Neural progenitor cell (in vitro differentiated cells): ENCODE results near the gene WWOX. TPM values are rescaled to one million over a fixed set of nuclear protein-coding genes. Genes with fewer than 3 reads are reported as not detected.

Experiments
- DNase-seq: peaks from one replicate; pipeline ENCODE4 v3.0.0-alpha.2; 2016; ENCODE audit warnings: low spot score
- H2AFZ ChIP-seq: fragments of 200-600 bp; sonication (generic); replicated peaks from 2 replicates; pipeline ENCODE4 v1.6.1; 2016; ENCODE audit warnings: antibody characterized with exemption
- H3F3A ChIP-seq: fragments of 200-600 bp; sonication (generic); 2 replicates; pipeline ENCODE4 v1.6.1; 2016; ENCODE audit warnings: antibody characterized with exemption, low read depth
- H3K27ac ChIP-seq: fragments of 200-600 bp; sonication (generic); 2 replicates; pipeline ENCODE4 v1.5.1; 2016; ENCODE audit warnings: mild to moderate bottlenecking
- H3K27me3 ChIP-seq: fragments of 200-600 bp; sonication (generic); 2 replicates; pipeline ENCODE4 v1.6.1; 2016; ENCODE audit warnings: mild to moderate bottlenecking, moderate library complexity
- H3K36me3 ChIP-seq: fragments of 200-600 bp; sonication (generic); 2 replicates; pipeline ENCODE4 v1.5.1; 2016
- H3K4me1 ChIP-seq: fragments of 200-600 bp; sonication (generic); 2 replicates; pipeline ENCODE4 v1.6.1; 2016; ENCODE audit warnings: mixed run types
- H3K4me2 ChIP-seq: fragments of 200-600 bp; sonication (generic); 2 replicates; pipeline ENCODE4 v1.6.1; 2016
- H3K4me3 ChIP-seq: fragments of 200-600 bp; sonication (generic); 2 replicates; pipeline ENCODE4 v1.5.1; 2016
- H3K79me2 ChIP-seq: fragments of 200-600 bp; sonication (generic); 2 replicates; pipeline ENCODE4 v1.6.1; 2016; ENCODE audit warnings: low read depth
- H3K9ac ChIP-seq: fragments of 200-600 bp; sonication (generic); 2 replicates; pipeline ENCODE4 v1.6.1; 2016
- H3K9me3 ChIP-seq: fragments of 200-600 bp; sonication (generic); 2 replicates; pipeline ENCODE4 v1.5.1; 2016; ENCODE audit warnings: low read depth
- H4K20me1 ChIP-seq: fragments of 200-600 bp; sonication (generic); 2 replicates; pipeline ENCODE4 v1.6.1; 2016; ENCODE audit warnings: low read depth
- H3K27ac Mint-ChIP-seq: 3 replicates; pipeline ENCODE4 v1.8.0; 2021; ENCODE audit warnings: mixed read lengths
- H3K27me3 Mint-ChIP-seq: 2 replicates; pipeline ENCODE4 v1.8.0; 2022; ENCODE audit warnings: low read depth, mild to moderate bottlenecking, inconsistent platforms, moderate library complexity, mixed read lengths; ENCODE audit not compliant: insufficient read depth
- H3K36me3 Mint-ChIP-seq: 3 replicates; pipeline ENCODE4 v1.8.0; 2021; ENCODE audit warnings: mixed read lengths
- H3K4me1 Mint-ChIP-seq: 3 replicates; pipeline ENCODE4 v1.8.0; 2021; ENCODE audit warnings: mixed read lengths
- H3K4me3 Mint-ChIP-seq: 3 replicates; pipeline ENCODE4 v1.8.0; 2021; ENCODE audit warnings: mild to moderate bottlenecking, moderate library complexity, mixed read lengths
- H3K9me3 Mint-ChIP-seq: 3 replicates; pipeline ENCODE4 v1.8.0; 2020; ENCODE audit warnings: mixed read lengths
- EZH2 ChIP-seq: fragments of 200-600 bp; sonication (generic); IDR thresholded peaks from 2 replicates; pipeline ENCODE4 v1.6.1; 2017; ENCODE audit warnings: antibody characterized with exemption, mild to moderate bottlenecking, moderate library complexity
- EZH2phosphoT487 ChIP-seq: fragments of 200-600 bp; sonication (generic); IDR thresholded peaks from 2 replicates; pipeline ENCODE4 v1.6.1; 2017; ENCODE audit warnings: antibody characterized with exemption
- total RNA-seq: library from RNA; depleted of rRNA; stranded (reverse); fragments of >200 nt; gene quantifications from 2 replicates; pipeline ENCODE4 v1.2.3, GENCODE V29; 2015; ENCODE audit warnings: low replicate concordance
- TF ChIP-seq, protein P1 (sequence below): fragments of 200-600 bp; sonication (generic); IDR thresholded peaks from 2 replicates; pipeline ENCODE4 v1.5.1; 2017; ENCODE audit warnings: antibody characterized with exemption, mild to moderate bottlenecking

Gene WWOX
- total RNA-seq, 1 donor from 2014 or later: 63.7 TPM

DNA sequence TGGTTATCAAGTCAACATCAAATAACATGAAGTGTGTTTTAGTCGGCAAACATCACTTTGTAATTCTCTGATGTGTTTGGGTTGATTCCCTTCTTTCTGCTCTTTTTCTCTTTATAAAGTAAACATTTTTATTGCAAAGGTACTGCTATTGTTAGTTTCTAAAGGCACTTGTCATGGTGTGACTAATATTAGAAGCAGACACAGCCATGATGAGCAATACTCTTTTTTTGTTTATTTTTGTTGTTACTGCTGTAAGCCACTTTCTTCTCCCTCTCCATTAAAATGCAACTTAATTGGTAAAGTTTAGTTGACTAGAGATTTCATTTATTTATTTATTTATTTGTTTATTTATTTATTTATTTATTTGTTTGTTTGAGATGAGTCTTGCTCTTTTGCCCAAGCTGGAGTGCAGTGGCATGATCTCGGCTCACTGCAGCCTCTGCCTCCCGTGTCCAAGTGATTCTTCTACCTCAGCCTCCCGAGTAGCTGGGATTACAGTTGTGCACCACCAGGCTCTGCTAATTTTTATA lies 424.7 kb downstream of the WWOX start:
- Mint-ChIP-seq H3K9me3 (peaks cover 2% of the 10 kb centered on the region), H3K36me3 (peaks cover 4% of the 10 kb centered on the region), H3K4me1 (peaks cover 14% of the 10 kb centered on the region), H3K27me3 (no peaks in the 10 kb centered on the region), H3K27ac (no peak overlapping the region), H3K4me3 (no peak overlapping the region)
- H3K79me2 ChIP-seq: no peaks in the 10 kb centered on the region
- H3K27me3 ChIP-seq: no peaks in the 10 kb centered on the region
- no peak for DNase-seq
- no peak overlapping the region for H3K4me3 ChIP-seq
- no peak overlapping the region for H3K9ac ChIP-seq
- H3K4me1 ChIP-seq: no peaks in the 10 kb centered on the region
- H3K9me3 ChIP-seq: no peaks in the 10 kb centered on the region
- H3K36me3 ChIP-seq: no peaks in the 10 kb centered on the region
- H3K27ac ChIP-seq: no peak overlapping the region
- TF ChIP-seq EZH2 (no peak), EZH2phosphoT487 (no peak)
- TF ChIP-seq, protein P1, sequence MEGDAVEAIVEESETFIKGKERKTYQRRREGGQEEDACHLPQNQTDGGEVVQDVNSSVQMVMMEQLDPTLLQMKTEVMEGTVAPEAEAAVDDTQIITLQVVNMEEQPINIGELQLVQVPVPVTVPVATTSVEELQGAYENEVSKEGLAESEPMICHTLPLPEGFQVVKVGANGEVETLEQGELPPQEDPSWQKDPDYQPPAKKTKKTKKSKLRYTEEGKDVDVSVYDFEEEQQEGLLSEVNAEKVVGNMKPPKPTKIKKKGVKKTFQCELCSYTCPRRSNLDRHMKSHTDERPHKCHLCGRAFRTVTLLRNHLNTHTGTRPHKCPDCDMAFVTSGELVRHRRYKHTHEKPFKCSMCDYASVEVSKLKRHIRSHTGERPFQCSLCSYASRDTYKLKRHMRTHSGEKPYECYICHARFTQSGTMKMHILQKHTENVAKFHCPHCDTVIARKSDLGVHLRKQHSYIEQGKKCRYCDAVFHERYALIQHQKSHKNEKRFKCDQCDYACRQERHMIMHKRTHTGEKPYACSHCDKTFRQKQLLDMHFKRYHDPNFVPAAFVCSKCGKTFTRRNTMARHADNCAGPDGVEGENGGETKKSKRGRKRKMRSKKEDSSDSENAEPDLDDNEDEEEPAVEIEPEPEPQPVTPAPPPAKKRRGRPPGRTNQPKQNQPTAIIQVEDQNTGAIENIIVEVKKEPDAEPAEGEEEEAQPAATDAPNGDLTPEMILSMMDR: no peak
- H2AFZ ChIP-seq: no peak overlapping the region
- H3F3A ChIP-seq: no peaks in the 10 kb centered on the region
- no peaks in the 10 kb centered on the region for H4K20me1 ChIP-seq
- no peak overlapping the region for H3K4me2 ChIP-seq

DNA sequence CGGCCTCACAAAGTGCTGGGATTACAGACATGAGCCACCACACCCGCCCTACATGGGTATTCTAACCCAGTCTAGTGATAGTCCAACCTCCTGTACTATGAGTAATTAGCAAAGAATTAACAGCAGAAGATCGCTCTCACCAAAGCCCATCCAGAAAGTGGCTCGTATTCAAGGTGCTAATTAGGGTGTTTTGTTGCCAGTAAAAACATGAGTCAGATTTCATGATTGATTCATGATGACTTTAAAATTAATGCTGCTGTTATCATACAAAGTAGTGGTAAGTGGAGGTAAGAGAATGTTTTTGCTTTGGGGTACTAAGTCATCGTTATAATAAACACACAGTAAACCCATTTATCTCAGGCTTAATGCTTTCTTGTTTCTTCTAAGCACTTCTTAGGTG lies 428.8 kb downstream of the WWOX start:
- Histone ChIP-seq H3K36me3 (no peaks in the 10 kb centered on the region), H3K4me3 (no peak overlapping the region), H3K9ac (no peak overlapping the region), H3K9me3 (no peaks in the 10 kb centered on the region), H3K4me2 (no peak overlapping the region), H4K20me1 (no peaks in the 10 kb centered on the region), H2AFZ (no peak overlapping the region), H3K4me1 (no peaks in the 10 kb centered on the region), H3K27me3 (no peaks in the 10 kb centered on the region), H3K27ac (no peak overlapping the region), H3F3A (no peaks in the 10 kb centered on the region), H3K79me2 (no peaks in the 10 kb centered on the region)
- Mint-ChIP-seq H3K27ac (no peak overlapping the region), H3K4me1 (peaks cover 11% of the 10 kb centered on the region), H3K36me3 (peaks cover 4% of the 10 kb centered on the region), H3K4me3 (no peak overlapping the region), H3K27me3 (no peaks in the 10 kb centered on the region), H3K9me3 (peaks cover 2% of the 10 kb centered on the region)
- no peak for DNase-seq
- TF ChIP-seq EZH2 (no peak), EZH2phosphoT487 (no peak)

DNA sequence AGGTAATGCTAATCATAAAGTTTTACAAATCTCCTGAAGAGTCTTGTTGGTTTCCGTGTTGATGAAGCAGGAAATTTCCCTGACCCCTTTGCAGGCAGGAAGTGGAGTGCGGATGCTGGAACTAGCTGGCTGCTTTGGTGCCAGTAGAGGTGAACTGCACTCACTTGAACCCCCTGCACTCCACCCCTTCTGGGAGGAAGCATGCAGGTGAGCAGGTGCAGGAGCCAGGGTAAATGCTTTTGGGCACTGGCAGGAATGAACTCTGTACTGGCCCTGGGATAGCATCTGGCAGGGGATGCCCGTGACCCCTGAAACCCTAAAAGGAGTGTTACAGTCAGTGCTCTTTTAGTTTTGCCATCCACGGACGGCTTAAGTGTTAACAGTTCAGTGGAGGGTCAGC lies 430.4 kb downstream of the WWOX start:
- peaks cover 2% of the 10 kb centered on the region for H3K9me3 Mint-ChIP-seq
- no peaks in the 10 kb centered on the region for H3K27me3 Mint-ChIP-seq
- H3F3A ChIP-seq: no peaks in the 10 kb centered on the region
- no peak overlapping the region for H3K27ac ChIP-seq
- H3K27me3 ChIP-seq: no peaks in the 10 kb centered on the region
- H3K27ac Mint-ChIP-seq: no peak overlapping the region
- H4K20me1 ChIP-seq: no peaks in the 10 kb centered on the region
- no peaks in the 10 kb centered on the region for H3K9me3 ChIP-seq
- H3K36me3 Mint-ChIP-seq: peaks cover 4% of the 10 kb centered on the region
- no peak overlapping the region for H3K4me2 ChIP-seq
- no peaks in the 10 kb centered on the region for H3K4me1 ChIP-seq
- no peak overlapping the region for H2AFZ ChIP-seq
- no peak overlapping the region for H3K4me3 ChIP-seq
- H3K36me3 ChIP-seq: no peaks in the 10 kb centered on the region
- H3K79me2 ChIP-seq: no peaks in the 10 kb centered on the region
- no peak for DNase-seq
- H3K9ac ChIP-seq: no peak overlapping the region
- H3K4me3 Mint-ChIP-seq: no peak overlapping the region
- TF ChIP-seq EZH2 (no peak), EZH2phosphoT487 (no peak)
- H3K4me1 Mint-ChIP-seq: peaks cover 2% of the 10 kb centered on the region

DNA sequence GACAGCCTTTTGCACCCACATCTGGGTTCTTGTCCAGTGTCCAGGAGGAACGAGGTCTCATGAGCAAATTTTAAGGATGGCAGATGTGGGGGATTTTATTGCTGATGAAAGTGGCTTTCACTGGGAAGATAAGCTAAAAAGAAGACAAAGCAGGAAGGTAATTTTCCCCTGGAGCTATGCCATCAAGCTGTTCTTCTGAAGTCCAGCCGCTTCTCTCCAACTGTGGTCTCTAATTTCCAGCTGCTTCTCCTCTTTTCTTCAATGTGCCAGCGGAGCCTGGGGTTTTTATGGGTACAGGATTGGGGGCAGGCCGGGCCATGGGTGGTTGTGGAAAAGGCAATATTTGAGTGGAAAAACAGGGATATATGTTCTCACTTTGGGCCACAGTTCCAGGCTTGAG lies 430.8 kb downstream of the WWOX start:
- Mint-ChIP-seq H3K9me3 (peaks cover 5% of the 10 kb centered on the region), H3K4me1 (peaks cover 2% of the 10 kb centered on the region), H3K36me3 (peaks cover 4% of the 10 kb centered on the region), H3K4me3 (no peak overlapping the region), H3K27ac (no peak overlapping the region), H3K27me3 (no peaks in the 10 kb centered on the region)
- no peaks in the 10 kb centered on the region for H4K20me1 ChIP-seq
- no peak for DNase-seq
- H3K79me2 ChIP-seq: no peaks in the 10 kb centered on the region
- H3K4me2 ChIP-seq: no peak overlapping the region
- no peak overlapping the region for H3K9ac ChIP-seq
- H3F3A ChIP-seq: no peaks in the 10 kb centered on the region
- no peaks in the 10 kb centered on the region for H3K9me3 ChIP-seq
- no peak for TF ChIP-seq EZH2phosphoT487
- TF ChIP-seq, protein P1: no peak
- TF ChIP-seq EZH2: no peak
- H3K36me3 ChIP-seq: no peaks in the 10 kb centered on the region
- no peak overlapping the region for H3K27ac ChIP-seq
- no peak overlapping the region for H3K4me3 ChIP-seq
- no peaks in the 10 kb centered on the region for H3K27me3 ChIP-seq
- no peak overlapping the region for H2AFZ ChIP-seq
- no peaks in the 10 kb centered on the region for H3K4me1 ChIP-seq
